Progenitor cell of endocrine pancreas (in vitro differentiated cells): ENCODE measurements around the gene DLX3. TPM values are rescaled to one million over a fixed set of nuclear protein-coding genes. Genes with fewer than 3 reads are reported as not detected.

Experiments used
- DNase-seq: peaks from one replicate; pipeline ENCODE4 v3.0.0; 2021; ENCODE audit warnings: low spot score; ENCODE audit not compliant: unreplicated experiment
- H3K27ac Mint-ChIP-seq: 2 replicates; pipeline ENCODE4 v1.8.0; 2021; ENCODE audit warnings: mild to moderate bottlenecking, moderate library complexity, mixed read lengths
- H3K27me3 Mint-ChIP-seq: 2 replicates; pipeline ENCODE4 v1.8.0; 2021; ENCODE audit warnings: mixed read lengths
- H3K36me3 Mint-ChIP-seq: 2 replicates; pipeline ENCODE4 v1.8.0; 2022; ENCODE audit warnings: mixed read lengths; ENCODE audit not compliant: insufficient read depth
- H3K4me1 Mint-ChIP-seq: 2 replicates; pipeline ENCODE4 v1.8.0; 2021; ENCODE audit warnings: low read depth, mixed read lengths
- H3K4me3 Mint-ChIP-seq: 2 replicates; pipeline ENCODE4 v1.8.0; 2021; ENCODE audit warnings: low read depth, mild to moderate bottlenecking, moderate library complexity, mixed read lengths
- H3K9me3 Mint-ChIP-seq: 2 replicates; pipeline ENCODE4 v1.8.0; 2021; ENCODE audit warnings: low read depth, mixed read lengths
- total RNA-seq: library from RNA; stranded (reverse); gene quantifications from 2 replicates; pipeline ENCODE4 v1.2.1, GENCODE V29; 2021
- TF ChIP-seq, protein P1 (sequence below): fragments of 200-600 bp; sonication (generic); IDR thresholded peaks from one replicate; pipeline ENCODE4 v1.5.0; 2021; ENCODE audit warnings: antibody characterized with exemption, mild to moderate bottlenecking; ENCODE audit not compliant: unreplicated experiment

The DLX3 gene
- total RNA-seq, 1 donor from 2014 or later = 1.8 TPM

GRCh38 chr17:49957350-49957749 lies 37.7 kb downstream of the DLX3 start:
- no peak for DNase-seq
- peaks cover 50% of the 10 kb centered on the region for H3K27me3 Mint-ChIP-seq
- no peak overlapping the region for H3K27ac Mint-ChIP-seq
- H3K4me3 Mint-ChIP-seq = no peak overlapping the region
- TF ChIP-seq, protein P1, sequence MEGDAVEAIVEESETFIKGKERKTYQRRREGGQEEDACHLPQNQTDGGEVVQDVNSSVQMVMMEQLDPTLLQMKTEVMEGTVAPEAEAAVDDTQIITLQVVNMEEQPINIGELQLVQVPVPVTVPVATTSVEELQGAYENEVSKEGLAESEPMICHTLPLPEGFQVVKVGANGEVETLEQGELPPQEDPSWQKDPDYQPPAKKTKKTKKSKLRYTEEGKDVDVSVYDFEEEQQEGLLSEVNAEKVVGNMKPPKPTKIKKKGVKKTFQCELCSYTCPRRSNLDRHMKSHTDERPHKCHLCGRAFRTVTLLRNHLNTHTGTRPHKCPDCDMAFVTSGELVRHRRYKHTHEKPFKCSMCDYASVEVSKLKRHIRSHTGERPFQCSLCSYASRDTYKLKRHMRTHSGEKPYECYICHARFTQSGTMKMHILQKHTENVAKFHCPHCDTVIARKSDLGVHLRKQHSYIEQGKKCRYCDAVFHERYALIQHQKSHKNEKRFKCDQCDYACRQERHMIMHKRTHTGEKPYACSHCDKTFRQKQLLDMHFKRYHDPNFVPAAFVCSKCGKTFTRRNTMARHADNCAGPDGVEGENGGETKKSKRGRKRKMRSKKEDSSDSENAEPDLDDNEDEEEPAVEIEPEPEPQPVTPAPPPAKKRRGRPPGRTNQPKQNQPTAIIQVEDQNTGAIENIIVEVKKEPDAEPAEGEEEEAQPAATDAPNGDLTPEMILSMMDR = no peak
- no peaks in the 10 kb centered on the region for H3K36me3 Mint-ChIP-seq
- H3K4me1 Mint-ChIP-seq = no peaks in the 10 kb centered on the region
- H3K9me3 Mint-ChIP-seq = no peaks in the 10 kb centered on the region

- no peak for DNase-seq
- TF ChIP-seq, protein P1 = no peak
- Mint-ChIP-seq H3K27ac (no peak overlapping the region), H3K36me3 (no peaks in the 10 kb centered on the region), H3K4me3 (no peak overlapping the region), H3K9me3 (no peaks in the 10 kb centered on the region), H3K4me1 (no peaks in the 10 kb centered on the region), H3K27me3 (peaks cover 51% of the 10 kb centered on the region)
These were observed 38.2 kb downstream of the DLX3 start for GRCh38 chr17:49956780-49957179.

- Mint-ChIP-seq H3K36me3 (no peaks in the 10 kb centered on the region), H3K4me1 (no peaks in the 10 kb centered on the region), H3K4me3 (no peak overlapping the region), H3K27ac (no peak overlapping the region), H3K9me3 (no peaks in the 10 kb centered on the region), H3K27me3 (peaks cover 50% of the 10 kb centered on the region)
- DNase-seq = no peak
- TF ChIP-seq, protein P1 = no peak
These were observed 39.9 kb downstream of the DLX3 start for GRCh38 chr17:49955157-49955556.

DNA sequence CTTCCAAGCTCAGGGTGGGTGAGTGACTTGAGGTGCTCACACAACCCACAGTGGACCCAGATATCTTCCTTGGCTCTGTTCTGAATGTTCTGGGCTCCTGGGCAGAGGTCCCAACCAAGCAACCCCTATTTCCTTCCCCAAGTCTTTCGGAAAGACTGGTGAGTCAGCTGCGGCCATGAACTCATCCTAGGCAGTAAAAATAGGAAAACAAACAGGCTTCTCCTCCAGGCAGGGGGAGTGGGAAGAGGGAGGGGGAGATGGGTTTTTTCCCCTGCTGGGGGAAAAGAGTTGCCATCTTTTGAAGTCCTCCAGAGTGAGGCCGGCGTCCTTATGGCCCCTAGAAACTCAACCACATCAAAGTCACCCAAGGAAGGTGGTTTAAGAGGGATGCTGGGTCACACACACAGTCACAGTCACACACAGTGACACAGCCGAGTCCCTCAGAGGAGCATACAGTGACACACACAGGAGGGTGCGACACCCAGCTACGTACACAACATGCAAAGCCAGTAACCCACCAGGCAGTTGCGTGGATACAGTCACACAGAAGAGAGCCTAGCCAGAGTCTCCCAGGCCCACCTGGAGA lies 42.0 kb downstream of the DLX3 start:
- TF ChIP-seq, protein P1 = no peak
- H3K4me1 Mint-ChIP-seq = no peaks in the 10 kb centered on the region
- H3K9me3 Mint-ChIP-seq = no peaks in the 10 kb centered on the region
- H3K4me3 Mint-ChIP-seq = no peak overlapping the region
- H3K27ac Mint-ChIP-seq = no peak overlapping the region
- no peak for DNase-seq
- peaks cover 61% of the 10 kb centered on the region for H3K27me3 Mint-ChIP-seq
- no peaks in the 10 kb centered on the region for H3K36me3 Mint-ChIP-seq

DNA sequence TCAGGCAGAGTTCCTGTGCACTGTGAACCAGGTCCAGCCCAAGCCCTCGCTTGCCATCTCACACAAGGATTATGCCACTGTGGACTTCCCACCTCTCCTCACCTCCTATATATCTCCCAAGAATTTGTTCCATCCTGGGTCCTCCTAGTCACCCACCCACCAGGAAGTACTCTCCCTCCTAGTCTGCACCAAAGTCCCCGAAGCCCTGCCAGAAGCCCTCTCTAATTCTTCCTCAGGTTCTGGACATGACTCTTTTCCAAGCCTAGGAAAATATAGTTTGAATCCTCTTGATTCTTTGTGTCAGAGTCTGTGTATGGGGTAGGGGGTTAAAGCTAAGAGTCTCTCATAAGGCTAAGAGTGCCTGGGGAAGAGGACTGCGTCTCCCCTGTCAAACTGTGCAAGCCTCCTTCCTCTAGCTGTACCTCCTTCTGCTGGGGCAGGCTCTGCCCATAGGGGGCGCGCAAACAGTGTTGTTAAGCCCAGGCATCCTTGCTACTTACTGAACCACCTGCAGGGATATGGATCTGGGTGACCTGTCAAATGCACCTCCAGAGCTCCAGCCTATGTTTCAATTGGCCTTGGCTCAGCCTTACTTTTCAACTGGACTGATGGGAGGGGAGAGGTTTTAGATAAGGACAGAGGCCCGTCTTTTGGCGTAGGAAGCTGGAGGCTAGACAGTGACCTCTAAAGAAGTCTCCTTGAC lies 42.7 kb downstream of the DLX3 start:
- TF ChIP-seq, protein P1 = peak; percentile 96
- H3K27me3 Mint-ChIP-seq = peaks cover 62% of the 10 kb centered on the region
- no peaks in the 10 kb centered on the region for H3K36me3 Mint-ChIP-seq
- peak; percentile 89 for DNase-seq
- H3K9me3 Mint-ChIP-seq = no peaks in the 10 kb centered on the region
- peaks cover 1% of the 10 kb centered on the region for H3K4me1 Mint-ChIP-seq
- no peak overlapping the region for H3K4me3 Mint-ChIP-seq
- H3K27ac Mint-ChIP-seq = no peak overlapping the region
